Lung (tissue), 12 donors: ENCODE data around the gene RXFP4. TPM values are rescaled to one million over a fixed set of nuclear protein-coding genes. Genes with fewer than 3 reads are reported as not detected.

Source experiments
- ATAC-seq: fragments of 200-7000 bp; cut with Tn5 transposase; one replicate; pipeline ENCODE4 v1.9.1; 2020; ENCODE audit warnings: moderate number of reproducible peaks; ENCODE audit not compliant: insufficient read depth, low FRiP score
- DNase-seq, 3 donors: peaks; one replicate each; pipeline ENCODE4 v3.0.0-alpha.2; 2013 to 2017
- H3K27ac ChIP-seq, 2 donors: one replicate each; pipeline ENCODE4 v1.5.1; 2013; ENCODE audit warnings: mild to moderate bottlenecking in 2 of 2, moderate library complexity in 2 of 2, control low read depth in 1 of 2, inconsistent platforms in 1 of 2, low read depth in 1 of 2, low read length in 1 of 2
- H3K27me3 ChIP-seq, 3 donors: one replicate each; pipeline ENCODE4 v1.5.1; 2013; ENCODE audit warnings: low read length in 2 of 3; ENCODE audit not compliant: control insufficient read depth in 3 of 3, insufficient read depth in 3 of 3
- H3K36me3 ChIP-seq, 4 donors: one replicate each; pipeline ENCODE4 v1.5.1; 2013; ENCODE audit warnings: low read length in 4 of 4, mild to moderate bottlenecking in 1 of 4, moderate library complexity in 1 of 4; ENCODE audit not compliant: control insufficient read depth in 4 of 4, insufficient read depth in 4 of 4
- H3K4me1 ChIP-seq, 5 donors: one replicate each; pipeline ENCODE4 v1.5.1; 2013; ENCODE audit warnings: low read length in 5 of 5, mild to moderate bottlenecking in 2 of 5, moderate library complexity in 1 of 5; ENCODE audit not compliant: control insufficient read depth in 5 of 5, insufficient read depth in 5 of 5
- H3K4me3 ChIP-seq: one replicate; pipeline ENCODE4 v1.5.1; 2013; ENCODE audit warnings: mild to moderate bottlenecking, control low read depth, moderate library complexity
- H3K9ac ChIP-seq, 2 donors: one replicate each; pipeline ENCODE4 v1.5.1; 2013; ENCODE audit warnings: low read length in 2 of 2, control low read depth in 1 of 2; ENCODE audit not compliant: insufficient read depth in 1 of 2
- H3K9me3 ChIP-seq, 4 donors: one replicate each; pipeline ENCODE4 v1.5.1; 2013; ENCODE audit warnings: low read length in 3 of 4, mild to moderate bottlenecking in 1 of 4, moderate library complexity in 1 of 4; ENCODE audit not compliant: control insufficient read depth in 4 of 4, insufficient read depth in 3 of 4
- CTCF ChIP-seq: IDR thresholded peaks from 2 replicates; pipeline ENCODE4 v1.5.1; 2012; ENCODE audit warnings: mild to moderate bottlenecking; ENCODE audit errors: control extremely low read depth, extremely low read depth
- WGBS, 2 donors: extraction: QIAGEN DNeasy Blood & Tissue Kit; methylation state at CpG; one replicate each; pipeline ENCODE4 v1.1.7; 2013; 5-methylcytosine and 5-hydroxymethylcytosine counted together
- polyA plus RNA-seq, 2 donors: library from polyadenylated mRNA; stranded (reverse); fragments of 200-250 nt; gene quantifications; one replicate each; pipeline ENCODE4 v1.2.1, GENCODE V29; 2013
- total RNA-seq, 2 donors: library from RNA; depleted of rRNA in 1 of 2; stranded (reverse); fragments of >200 nt in 1 of 2; gene quantifications; one replicate each; pipeline ENCODE4 v1.2.1, GENCODE V29; 2014 to 2021
- donor health status: control.
- donor health status: control.
- donor health status: Bipolar disorder and iron deficiency.
- donor health status: healthy.
- donor health status: DM: yes; HTN: yes; CAD: no.

The RXFP4 gene
- total and polyA plus RNA-seq, 4 donors = 0.05 to 0.20 TPM; not detected in 2

GRCh38 chr1:155957411-155957915 is 16.0 kb downstream of the RXFP4 start:
- Histone ChIP-seq H3K4me1 (peaks cover 0 to 3% (median 0%) of the 10 kb centered on the region in 5 donors), H3K4me3 (no peak overlapping the region), H3K36me3 (peaks cover 25 to 57% (median 53%) of the 10 kb centered on the region in 4 donors), H3K27me3 (no peaks in the 10 kb centered on the region), H3K27ac (peak overlapping the region in 1 of 2 donors; percentile 20), H3K9ac (no peak overlapping the region), H3K9me3 (no peaks in the 10 kb centered on the region)
- WGBS, 2 donors = 93 to 96% methylated on average over 12 of the region's 12 CpGs
- ATAC-seq (no peak), DNase-seq (no peak)
- no peak for TF ChIP-seq CTCF

GRCh38 chr1:155960081-155960745 is 18.8 kb downstream of the RXFP4 start:
- Histone ChIP-seq H3K4me3 (no peak overlapping the region), H3K27me3 (no peaks in the 10 kb centered on the region), H3K9ac (no peak overlapping the region), H3K27ac (peak overlapping the region; percentile 50 to 76), H3K4me1 (peaks cover 0 to 4% (median 0%) of the 10 kb centered on the region in 5 donors), H3K36me3 (peaks cover 22 to 63% (median 54%) of the 10 kb centered on the region in 4 donors), H3K9me3 (no peaks in the 10 kb centered on the region)
- ATAC-seq (no peak), DNase-seq (no peak)
- 91 to 94% methylated on average over 3 of the region's 3 CpGs for WGBS, 2 donors
- no peak for TF ChIP-seq CTCF

GRCh38 chr1:155961937-155962336 is 20.5 kb downstream of the RXFP4 start:
- ATAC-seq (peak; percentile 66), DNase-seq (no peak)
- no peaks in the 10 kb centered on the region for H3K9me3 ChIP-seq
- H3K9ac ChIP-seq = no peak overlapping the region
- H3K4me3 ChIP-seq = no peak overlapping the region
- TF ChIP-seq CTCF = no peak
- H3K4me1 ChIP-seq = peaks cover 0 to 12% (median 3%) of the 10 kb centered on the region in 5 donors
- H3K27ac ChIP-seq = peak overlapping the region; percentile 78 to 83
- H3K36me3 ChIP-seq = peaks cover 22 to 76% (median 57%) of the 10 kb centered on the region in 4 donors
- no peaks in the 10 kb centered on the region for H3K27me3 ChIP-seq
- WGBS, 2 donors = 32 to 40% methylated on average over 14 of the region's 14 CpGs
